ENCODE data around the gene FKBP9.
"Not testable (repeated sequence)": the region's sequence is repeated elsewhere in the genome, so short reads cannot be mapped to it uniquely, and the experiment has no call there.

Gene FKBP9

DNA sequence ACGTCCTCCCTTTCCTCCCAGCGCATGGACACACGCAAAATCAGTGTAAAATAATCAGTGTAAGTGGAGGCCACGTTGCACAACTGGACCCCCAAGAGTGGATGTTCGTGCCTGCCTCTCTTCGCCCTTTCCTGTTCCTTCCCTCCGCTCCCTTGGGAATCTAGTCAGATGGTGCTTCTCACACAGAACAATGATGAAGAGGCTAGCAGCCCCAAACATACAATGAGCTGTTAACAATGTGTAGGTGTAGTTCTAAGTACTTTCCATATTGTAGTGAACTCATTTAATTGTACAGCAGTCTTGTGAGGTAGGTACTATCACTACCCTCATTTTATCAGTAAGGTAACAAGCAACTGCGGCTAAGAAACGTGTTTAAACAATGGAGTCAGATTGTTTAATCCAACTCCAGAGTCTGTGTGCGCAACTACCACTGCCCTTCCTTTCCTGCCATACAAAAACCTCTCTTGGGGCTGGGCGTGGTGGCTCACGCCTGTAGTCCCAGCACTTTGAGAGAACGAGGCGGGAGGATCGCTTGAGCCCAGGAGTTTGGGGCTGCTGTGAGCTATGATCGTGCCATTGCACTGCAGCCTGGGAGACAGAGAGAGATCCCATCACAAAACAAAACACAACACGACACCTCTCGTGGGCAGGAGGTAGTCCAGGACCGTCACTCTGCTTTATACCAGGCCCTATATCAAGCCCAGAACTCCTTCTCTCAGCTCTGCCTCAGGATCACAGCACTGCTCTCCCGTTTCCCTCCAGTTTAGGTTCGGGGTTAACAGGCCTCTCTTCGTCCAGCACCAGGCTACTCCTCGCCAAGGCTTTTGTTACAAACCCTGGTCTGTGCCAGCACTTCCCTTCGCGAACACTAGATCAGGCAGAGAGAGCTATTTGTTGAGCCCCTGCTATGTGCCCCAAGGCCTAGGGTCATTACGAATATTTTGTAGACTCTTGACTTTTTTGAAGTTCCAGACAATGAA, 1.1 kb downstream of the FKBP9 start:
- DNase-seq (ENCODE audit: low read depth) = no peak

DNA sequence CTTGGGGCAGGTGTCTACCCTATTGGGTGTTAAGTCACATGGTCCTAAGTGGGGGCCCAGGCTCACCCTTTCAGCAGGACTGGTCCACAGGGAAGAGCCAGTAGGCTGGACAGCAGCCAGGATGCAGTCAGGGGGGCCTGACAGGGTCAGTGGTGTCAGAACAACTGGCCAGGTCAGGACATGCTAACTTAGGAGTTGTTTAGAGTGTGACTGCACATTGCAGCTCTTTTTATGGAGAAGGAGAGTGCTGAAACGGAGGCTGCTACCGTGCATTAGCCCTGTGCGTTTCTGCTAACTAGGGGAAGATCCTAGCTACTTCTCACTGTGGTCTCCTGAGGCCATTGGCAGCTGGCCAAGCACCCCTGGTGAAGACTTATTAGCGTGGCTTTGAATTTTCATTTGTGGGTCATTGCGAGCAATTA, 6.7 kb downstream of the FKBP9 start:
- not testable (repeated sequence) for DNase-seq (ENCODE audit: low read depth)

DNA sequence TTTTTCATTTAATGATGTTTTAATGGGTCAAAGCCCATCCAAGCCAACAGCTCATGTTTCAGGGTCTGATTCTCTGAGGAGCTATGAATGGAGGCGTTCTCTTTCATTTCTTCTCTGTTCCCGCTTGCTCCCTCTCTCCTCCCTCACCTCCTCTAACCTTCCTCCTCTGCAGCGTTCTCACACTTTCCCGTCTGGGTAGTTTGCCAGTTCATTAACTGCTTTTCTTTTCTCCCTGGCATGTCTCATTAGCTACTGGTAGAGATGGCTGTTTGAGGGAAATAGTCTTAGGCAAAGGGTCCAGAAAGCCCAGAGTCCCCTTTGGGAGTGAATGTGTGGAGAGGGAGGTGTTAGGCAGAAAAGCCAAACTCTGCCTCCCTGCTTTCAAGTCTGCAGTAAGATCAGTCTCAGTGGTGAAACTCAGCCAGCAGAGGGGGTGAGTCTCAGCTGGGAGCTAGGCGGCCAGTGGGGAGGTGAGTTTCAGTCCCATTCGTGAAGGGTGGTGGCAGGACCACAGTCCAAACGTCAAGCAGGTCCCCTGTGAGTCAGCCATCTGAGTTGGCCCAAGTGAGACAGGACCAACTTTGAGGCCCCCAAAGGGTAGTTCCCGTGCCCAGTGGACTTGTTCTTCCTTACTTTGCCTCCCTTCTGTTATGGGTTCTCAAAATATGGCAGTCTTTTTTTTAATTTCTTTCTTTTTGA, 7.4 kb downstream of the FKBP9 start:
- not testable (repeated sequence) for DNase-seq (ENCODE audit: low read depth)

DNA sequence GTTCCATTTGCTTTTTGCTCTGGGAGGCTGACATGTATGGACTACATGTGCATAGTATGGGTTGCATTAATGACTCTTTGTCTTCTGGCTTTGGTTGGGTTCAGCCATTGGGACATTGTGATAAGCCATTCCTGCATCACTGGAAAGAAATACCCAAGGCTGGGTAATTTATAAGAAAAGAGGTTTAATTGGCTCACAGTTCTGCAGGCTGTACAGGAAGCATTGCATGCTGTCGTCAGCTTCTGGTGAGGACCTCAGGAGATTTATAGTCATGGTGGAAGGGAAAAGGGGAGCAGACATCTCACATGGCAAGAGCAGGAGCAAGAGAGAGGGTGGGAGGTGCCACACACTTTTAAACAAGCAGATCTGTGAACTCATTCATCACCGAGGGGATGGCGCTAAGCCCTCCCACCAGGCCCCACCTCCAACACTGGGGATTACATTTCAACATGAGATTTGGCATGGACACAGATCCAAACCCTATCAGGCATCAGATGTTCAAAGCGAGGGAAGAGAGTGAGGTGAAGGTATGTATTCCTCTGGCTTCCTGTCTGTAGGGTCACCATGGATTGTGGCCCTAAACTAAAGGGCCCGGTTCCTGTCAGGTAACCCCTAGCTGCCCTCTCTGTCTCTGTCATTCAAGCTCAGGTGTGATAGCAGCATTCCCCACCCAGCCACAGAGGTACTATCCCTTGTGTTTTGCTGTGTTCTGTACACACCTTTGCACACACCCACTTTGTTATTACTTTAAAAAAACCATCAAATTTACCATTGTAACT, 9.4 kb downstream of the FKBP9 start:
- DNase-seq (ENCODE audit: low read depth) = not testable (repeated sequence)

DNA sequence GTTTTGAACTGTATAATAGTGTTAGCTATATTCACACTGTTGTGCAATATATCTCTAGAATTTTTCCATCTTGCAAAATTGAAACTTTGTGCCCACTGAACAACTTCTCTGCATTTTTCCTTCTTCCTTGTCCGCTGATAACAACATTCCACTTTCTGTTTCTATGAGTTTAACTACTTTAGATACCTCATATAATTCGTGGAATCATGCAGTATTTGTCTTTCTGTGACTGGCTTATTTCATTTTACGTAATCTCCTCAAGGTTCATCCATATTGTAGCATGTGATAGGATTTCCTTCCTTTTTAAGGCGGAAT, 10.0 kb downstream of the FKBP9 start:
- not testable (repeated sequence) for DNase-seq (ENCODE audit: low read depth)

DNA sequence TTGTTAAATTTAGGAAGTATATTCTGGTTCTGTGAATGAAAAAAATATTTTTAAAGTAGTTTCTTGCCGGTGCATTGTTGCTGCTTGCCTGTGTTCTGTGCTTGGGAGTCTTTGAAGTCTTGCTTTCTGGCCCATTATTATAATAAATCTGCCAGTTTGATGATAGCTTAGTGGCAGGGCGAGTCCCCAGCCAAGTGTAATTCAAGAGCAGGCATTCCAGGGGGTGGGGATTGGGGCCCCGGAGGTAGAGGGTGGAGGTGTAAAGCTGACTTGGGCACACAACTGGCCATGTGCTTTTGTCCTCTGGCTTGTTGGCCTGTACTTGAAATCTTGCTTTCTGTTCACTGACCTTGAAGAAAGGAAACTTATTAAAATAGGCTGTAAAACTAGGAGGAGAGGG, 14.7 kb downstream of the FKBP9 start:
- DNase-seq (ENCODE audit: low read depth) = not testable (repeated sequence)

DNA sequence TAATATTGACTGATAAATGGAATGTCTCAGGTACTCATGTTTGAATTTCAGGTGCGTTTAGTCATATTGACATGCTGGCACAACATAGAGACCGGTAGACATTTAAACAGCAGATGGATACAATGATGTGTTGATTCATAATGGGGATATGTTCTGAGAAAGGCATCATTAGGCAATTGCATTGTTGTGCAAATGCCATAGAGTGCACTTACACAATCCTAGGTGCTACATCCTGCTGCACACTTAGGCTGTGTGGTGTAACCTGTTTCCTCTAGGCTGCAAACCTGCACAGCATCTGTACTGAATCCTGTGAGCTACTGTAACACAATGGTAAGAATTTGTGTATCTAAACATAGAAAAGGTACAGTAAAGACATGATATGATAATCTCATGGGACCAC, 19.9 kb downstream of the FKBP9 start:
- not testable (repeated sequence) for DNase-seq (ENCODE audit: low read depth)

DNA sequence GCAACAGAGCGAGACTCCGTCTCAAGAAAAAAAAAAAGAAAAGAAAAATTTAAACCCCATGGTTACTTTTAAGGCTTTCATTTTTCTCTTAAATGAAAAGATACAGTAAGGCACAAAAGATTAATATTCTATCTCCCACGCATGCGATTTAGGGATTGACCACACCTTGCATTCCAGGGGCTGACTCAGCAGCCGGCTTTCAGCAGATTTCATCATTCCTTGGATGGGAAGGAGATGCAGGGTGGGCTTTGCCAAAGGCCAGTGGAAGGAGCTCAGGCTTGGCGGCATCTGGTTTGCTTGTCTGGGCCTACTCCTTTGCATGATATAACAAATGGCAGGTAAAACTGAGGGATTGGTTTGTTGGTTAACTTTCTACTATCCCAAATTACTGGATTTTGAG, 22.0 kb downstream of the FKBP9 start:
- not testable (repeated sequence) for DNase-seq (ENCODE audit: low read depth)

DNA sequence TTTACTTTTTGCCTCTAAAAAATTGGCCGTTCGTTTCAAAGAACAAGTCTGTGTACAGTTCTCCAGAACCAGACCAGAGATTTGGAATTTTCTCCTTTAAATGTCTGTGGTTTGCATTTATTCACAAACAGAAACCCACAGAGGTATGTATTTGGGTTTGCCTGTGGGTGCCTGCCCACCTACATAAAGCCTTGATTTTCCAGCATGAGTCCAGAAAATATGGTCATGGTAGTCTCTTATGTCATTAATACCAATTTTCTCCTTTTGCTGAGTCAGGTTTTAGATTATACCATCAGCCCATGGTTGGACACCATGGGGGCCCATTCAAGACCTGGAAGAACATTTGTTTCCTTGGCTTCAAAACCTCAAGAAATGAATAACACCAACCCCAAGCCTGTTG, 22.7 kb downstream of the FKBP9 start:
- not testable (repeated sequence) for DNase-seq (ENCODE audit: low read depth)

DNA sequence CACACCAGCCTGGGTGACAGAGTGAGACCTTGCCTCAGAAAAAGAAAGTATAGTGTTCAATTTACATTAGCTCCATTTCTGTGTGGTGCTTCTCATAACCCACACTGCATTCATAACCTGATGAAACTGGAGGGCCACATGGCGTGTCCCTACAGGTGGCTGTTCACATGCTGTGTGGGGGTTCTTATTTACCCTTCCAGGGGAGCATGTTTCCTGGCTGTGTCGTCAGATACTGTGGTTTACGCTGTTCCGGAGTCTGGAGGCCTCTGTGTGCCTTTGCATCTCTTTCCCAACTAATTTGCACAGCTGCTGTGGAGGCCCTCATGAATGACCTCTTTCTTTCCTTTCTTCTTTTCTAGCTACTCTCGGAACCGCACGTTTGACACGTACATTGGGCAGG, 30.9 kb downstream of the FKBP9 start:
- not testable (repeated sequence) for DNase-seq (ENCODE audit: low read depth)

DNA sequence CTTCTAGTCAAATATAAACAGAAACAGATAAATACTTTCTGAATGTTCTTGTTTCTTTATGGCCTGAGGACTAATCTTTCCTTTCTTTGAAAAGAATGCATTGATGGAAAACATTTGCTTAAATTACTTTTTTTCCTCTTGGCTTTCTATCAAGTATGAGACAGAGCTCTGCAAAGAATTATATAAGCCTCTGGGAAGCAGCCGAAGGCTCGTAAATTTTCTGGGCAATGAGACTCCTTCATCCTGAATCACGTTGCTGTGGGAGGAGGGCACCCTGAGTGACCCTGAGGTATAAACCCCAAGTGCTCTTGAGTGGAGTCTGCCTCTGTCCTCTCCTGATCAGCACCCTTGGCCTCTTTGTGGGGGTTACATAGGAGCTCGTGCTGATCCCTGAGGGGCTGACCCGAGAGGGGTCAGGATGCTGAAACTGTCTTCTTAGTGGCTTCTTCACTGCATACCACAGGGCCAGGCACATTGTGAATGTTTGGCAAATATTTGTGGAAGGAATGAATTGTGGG, 33.9 kb downstream of the FKBP9 start:
- DNase-seq (ENCODE audit: low read depth) = not testable (repeated sequence)

DNA sequence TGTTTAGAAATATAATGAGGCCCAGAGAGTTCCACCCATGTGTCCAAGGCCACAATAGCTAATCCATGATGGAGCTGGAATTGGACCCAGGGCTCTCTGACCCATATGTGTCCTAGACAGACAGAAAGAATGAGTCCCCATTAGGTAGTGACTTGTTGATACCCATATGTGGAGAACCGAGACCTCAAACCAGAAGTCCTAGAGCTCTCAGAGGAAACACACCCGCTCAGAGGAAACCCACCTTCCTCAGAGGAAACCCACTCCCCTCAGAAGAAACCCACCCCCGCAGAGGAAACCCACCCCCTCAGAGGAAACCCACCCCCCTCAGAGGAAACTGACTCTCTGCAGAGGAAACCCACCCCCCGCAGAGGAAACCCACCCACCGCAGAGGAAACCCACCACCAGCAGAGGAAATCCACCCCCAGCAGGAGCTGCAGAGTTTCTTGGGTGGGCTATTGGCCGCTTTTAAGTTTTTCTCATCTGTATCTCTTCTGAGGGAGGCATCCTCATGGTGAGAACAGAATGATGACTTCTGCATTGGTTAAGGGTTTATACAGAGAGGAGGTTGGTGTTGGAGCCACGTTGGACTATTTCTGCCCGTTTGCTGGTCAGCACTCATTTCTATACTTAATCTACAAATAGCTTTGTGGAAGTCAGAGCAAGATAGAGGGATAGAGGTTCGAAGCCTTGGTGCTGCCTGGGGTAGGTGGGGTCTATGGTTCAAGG, 34.9 kb downstream of the FKBP9 start:
- DNase-seq (ENCODE audit: low read depth) = not testable (repeated sequence)

DNA sequence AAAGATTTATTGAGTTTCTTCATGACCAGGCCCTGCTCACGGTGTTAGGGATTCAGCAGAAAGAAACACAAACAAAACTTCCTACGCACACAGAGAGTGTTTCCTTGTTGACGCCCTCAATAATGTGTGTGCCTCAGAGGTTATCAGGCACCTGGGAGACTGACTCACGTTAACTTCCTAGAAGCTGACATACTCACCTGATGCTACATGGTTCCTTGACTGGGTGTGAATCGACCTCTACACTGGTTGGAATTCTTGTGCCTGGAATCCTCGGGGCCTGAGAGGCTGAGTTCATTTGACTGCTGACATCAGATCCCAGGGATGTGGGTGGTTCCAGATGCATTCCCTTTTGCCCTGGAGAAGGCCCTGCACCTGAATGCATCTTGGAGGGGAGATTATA, 35.5 kb downstream of the FKBP9 start:
- not testable (repeated sequence) for DNase-seq (ENCODE audit: low read depth)

DNA sequence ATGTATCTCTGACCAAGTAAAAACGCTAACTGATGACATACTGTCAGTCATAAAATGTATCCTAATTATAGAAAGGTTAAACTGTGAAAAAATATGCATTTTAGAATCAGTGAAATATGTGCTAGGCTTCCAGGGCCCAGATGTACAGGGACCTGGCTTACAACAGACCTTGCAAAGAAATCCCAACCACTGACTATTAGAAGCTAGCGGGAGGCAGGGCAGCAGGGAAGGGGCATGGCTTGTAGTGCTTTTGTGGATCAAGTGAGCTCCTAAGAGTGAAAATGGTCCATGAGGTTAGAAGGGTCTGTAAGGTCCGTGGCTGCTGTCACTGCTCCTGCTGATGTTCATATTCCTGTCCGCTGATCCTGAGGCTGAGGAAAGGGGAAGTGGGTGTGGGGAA, 40.7 kb downstream of the FKBP9 start:
- not testable (repeated sequence) for DNase-seq (ENCODE audit: low read depth)

DNA sequence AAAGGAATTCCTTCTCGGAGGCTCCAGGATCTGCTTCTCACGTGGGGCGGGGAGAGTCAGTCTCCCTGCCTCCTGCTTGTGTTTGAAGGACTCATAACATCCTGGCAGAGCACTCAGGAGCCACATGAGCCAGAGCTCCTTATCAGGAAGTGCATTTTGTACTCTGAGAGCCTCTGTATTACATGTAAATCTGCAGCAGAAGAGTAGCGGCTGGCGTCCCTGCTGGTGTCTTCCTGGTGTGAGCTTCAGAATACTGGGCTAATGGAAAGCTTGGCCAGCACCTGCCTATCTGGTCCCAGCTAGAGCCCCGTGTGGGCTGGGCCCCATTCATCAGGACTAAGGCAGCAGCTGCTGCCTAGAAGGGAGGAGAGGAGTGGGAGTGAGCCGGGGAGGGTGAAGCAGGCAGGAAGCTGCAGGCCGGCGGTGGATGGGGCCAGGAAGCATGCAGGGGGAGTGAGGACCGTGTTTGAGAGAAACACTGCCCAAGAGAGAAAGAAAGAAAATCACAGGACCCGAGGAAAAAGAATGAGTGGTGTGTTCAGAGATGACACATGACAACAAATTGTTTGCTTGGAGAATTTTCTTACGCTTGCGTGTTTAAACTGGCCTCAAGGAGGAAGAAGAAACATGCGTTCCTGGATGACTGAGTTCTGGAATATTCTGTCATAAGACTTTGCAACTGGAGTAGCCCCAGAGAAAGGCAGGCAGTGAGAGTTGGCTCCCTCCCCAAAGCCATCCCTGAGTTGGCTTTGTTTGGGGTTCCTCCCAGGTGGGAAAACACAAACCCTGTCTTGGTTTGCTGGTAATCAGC, 41.3 kb downstream of the FKBP9 start:
- not testable (repeated sequence) for DNase-seq (ENCODE audit: low read depth)

DNA sequence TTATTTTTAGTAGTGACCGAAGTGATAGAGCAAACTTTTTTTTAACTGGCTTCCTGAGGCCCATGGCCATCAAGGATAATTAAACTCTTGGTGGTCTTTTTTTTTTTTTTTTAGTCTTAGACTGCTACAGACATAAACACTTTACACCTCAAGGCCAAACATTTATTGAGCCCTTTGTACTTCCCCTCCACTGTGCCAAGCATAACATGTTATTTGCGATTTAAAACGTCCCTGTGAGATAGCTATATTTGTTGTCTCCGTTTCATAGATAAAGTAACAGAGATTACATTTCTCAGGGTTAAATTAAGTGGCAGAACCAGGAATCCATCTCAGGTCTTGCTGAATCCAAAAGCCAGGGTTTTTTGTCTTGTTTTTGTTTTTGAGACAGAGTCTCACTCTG, 42.1 kb downstream of the FKBP9 start:
- not testable (repeated sequence) for DNase-seq (ENCODE audit: low read depth)

DNA sequence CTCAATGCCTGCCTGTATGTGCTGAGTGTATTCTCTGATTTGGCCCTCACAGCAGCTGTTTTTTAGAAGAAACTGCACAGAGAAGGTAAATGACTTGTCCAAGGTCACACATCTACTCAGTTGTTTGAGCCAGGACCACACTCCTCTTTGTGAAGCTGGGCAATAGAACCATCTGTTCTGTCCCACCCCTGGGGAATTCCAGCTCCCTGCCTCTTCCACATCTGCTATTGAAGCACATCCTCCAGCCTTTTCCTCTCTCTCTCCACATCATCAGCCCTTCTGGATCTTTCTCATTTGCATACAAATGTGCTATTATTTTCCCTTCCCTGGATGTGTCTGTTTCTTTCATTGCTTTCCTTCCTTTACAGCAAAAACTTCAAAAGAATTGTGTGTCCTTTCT, 45.9 kb downstream of the FKBP9 start:
- DNase-seq (ENCODE audit: low read depth) = not testable (repeated sequence)

DNA sequence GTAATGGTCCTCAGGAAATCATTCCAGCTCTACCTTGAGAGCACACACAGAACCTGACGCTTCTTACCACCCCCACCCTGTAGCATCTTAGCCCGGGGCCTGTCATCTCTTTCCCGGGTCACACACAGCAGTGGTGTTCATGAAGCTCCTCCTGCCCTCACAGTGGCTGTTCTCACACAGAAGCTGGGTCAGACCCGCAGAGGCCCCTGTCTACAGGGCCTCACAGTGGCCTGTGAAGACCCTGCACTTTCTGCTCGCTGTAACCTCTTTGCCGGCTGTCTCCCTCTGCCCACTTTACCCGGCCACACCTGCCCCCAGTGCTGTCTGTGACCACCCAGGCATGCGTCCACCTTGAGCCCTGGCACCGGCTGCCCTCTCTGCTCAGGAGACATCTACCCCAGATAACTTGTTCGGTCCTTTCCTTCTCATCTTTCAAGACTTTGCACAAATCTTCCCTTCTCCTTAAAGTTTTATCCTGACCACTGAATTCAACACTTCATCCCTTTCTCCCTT, 46.9 kb downstream of the FKBP9 start:
- DNase-seq (ENCODE audit: low read depth) = not testable (repeated sequence)

DNA sequence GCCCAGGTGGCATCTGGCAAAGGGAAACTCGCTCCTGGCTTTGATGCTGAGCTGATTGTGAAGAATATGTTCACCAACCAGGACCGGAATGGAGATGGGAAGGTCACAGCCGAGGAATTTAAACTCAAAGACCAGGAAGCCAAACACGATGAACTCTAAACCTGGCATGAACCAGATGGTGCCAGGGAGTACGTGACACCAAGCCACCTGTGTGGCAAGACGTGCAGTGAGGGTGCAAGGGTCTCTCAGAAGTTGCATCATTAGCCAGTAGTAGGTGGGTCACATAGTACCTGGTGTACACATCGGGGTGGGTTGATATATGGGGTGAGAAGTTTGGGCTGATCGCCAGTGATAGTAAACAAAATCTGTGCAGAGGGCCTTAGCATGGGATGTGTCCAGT, 48.0 kb downstream of the FKBP9 start:
- DNase-seq (ENCODE audit: low read depth) = not testable (repeated sequence)

DNA sequence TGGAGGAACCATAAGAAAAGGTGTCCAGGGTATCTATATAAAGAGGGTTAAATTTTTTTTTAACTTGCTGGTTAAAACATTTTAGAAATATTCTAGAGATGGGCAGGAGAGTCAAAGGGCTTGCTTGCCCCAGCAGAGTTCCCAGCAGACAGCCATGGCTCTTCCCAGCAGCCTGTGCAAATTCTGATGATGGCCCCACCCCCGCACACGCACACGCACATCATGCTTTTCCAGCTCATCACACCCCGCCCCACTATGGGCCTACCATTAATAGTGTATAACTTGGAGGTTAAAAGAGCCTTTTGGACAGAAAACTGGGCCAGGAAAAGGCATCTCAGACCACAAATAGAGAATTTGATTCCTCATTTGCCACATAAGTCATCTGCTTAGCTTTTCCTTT, 48.5 kb downstream of the FKBP9 start:
- not testable (repeated sequence) for DNase-seq (ENCODE audit: low read depth)

Measured in stimulated activated CD8-positive, alpha-beta memory T cell treated with anti-CD3 and anti-CD28 coated beads, Interleukin-4, amount 100 ng/mL, for 24 hours (primary cell).